ENCODE measurements around the gene LRP6.
"Not testable (repeated sequence)": the region's sequence is repeated elsewhere in the genome, so short reads cannot be mapped to it uniquely, and the experiment has no call there.

The LRP6 gene

DNA sequence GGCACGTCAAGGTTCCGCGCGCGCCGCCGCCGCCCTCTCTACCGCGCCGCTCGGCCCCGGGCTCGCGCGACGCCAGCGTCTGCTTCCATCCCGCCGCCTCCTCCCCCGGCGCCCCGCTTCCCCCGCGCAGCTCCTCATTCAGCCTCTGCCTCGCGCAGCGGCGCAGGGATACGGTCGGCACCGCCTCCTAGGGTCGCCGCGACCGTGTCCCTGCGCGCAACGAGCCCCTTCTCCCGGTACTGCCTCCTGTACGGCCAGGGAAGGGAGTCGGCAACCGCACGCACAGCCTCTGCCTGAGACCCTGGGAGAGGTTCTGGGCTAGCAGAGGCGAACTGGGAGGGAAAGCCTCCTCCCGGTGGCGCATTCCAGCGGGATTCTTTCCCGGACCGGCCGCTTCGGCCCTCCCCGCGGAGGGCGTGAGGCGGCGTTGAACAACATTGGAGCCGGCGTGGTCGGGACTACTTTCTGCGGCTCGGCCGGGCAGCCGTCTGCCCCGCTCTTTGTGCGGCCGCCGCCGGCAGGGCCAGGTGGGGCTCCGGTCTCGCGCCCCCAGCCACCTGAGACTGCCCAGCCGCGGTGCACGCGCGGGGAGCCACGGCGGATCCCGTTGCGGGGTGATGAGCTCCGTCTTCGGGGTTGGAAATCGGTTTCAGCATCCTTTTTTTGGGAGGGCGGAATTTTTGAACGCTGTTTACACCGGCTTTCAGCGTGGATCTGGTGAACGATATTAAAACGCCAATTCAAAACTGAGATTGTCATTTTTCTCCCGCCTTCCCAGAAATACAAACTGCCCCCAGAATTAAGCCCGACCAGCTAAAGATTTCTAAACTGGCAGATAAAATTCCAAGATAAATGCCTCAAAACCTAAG lies at the start of gene LRP6:
Gene LRP6 (minus strand): TSS at position 172 of the 869 bp plus-strand sequence. CDS start 309 bp downstream, outside the sequence.
- H3K9me3 Mint-ChIP-seq = no peaks in the 10 kb centered on the region
- H3K4me1 Mint-ChIP-seq = peaks cover 25% of the 10 kb centered on the region
- peaks cover 4% of the 10 kb centered on the region for H3K27me3 Mint-ChIP-seq
- H3K36me3 Mint-ChIP-seq = no peaks in the 10 kb centered on the region
- H3K27ac Mint-ChIP-seq = peak within 1 kb of the TSS; percentile 82
- H3K4me3 Mint-ChIP-seq = peak within 1 kb of the TSS; percentile 89

DNA sequence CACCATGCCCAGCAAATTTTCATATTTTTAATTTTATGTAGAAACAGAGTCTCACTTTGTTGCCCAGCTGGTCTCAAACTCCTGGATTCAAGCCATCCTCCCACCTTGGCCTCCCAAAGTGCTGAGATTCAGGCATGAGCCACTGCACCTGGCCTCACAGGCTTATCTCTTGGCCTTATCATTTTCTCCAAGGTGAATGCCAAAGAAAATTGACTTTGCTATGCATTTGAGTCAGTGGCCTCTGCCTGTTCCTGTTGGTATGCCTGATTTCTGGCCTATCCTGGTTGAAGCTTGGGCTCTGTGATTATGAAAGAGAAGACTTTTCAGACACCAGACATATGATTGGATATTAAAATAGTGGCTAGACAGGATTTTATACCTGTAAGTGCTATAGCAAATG lies 49.0 kb upstream of the LRP6 start:
- Mint-ChIP-seq H3K36me3 (no peaks in the 10 kb centered on the region), H3K27ac (no peak overlapping the region), H3K4me1 (no peaks in the 10 kb centered on the region), H3K4me3 (no peak overlapping the region), H3K9me3 (no peaks in the 10 kb centered on the region), H3K27me3 (no peaks in the 10 kb centered on the region)

DNA sequence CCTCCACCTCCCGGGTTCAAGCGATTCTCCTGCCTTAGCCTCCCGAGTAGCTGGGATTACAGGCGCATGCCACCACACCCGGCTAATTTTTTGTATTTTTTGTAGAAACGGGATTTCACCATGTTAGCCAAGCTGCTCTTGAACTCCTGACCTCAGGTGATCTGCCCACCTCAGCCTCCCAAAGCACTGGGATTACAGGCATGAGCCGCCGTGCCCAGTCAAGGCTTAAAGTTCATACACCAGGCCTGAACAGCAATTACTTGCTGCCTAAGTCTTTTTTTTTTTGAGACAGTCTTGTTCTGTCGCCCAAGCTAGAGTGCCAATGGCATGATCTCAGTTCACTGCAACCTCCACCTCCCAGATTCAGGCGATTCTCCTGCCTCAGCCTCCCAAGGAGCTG lies 43.9 kb upstream of the LRP6 start:
- H3K4me1 Mint-ChIP-seq = not testable (repeated sequence)

DNA sequence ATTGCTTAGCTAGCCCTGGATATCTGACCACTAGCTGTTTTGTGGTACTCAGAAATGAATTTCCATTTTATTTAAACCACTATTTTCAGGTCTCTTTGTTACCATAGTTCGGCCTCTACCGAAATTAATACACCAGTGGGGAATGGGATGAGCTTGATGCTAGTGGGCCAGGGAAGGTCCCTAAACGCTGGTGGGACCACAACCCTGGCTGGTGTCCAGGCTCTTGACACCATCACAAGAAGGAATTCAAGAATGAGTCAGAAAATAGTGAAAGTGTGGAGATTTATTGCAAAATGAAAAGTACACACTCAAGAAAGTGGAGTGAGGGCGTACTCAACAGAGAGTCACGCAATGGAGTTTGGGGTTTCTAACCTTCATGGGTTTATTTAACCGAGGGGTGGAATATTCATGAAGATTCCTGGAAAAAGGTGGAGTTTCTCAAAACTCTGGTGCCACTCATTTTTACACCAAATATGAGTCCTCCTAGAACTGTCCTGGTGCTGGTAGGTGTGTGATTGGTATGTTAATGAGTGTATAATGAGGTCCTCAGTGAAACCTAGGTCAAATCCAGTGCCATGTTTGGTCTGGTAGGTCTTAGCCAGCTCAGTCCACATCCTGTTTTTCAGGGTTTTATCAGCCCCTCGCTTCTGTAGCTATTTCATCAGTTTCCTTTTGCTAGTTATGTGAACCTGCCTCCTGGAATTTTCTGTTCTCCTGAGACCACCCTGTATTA lies 38.9 kb upstream of the LRP6 start:
- Mint-ChIP-seq H3K27ac (no peak overlapping the region), H3K4me1 (no peaks in the 10 kb centered on the region), H3K36me3 (peaks cover 2% of the 10 kb centered on the region), H3K4me3 (no peak overlapping the region), H3K9me3 (no peaks in the 10 kb centered on the region), H3K27me3 (no peaks in the 10 kb centered on the region)

More for the DNA sequence above, 43.9 kb upstream of the LRP6 start:
- not testable (repeated sequence) for H3K27ac Mint-ChIP-seq, H3K36me3 Mint-ChIP-seq, H3K9me3 Mint-ChIP-seq, H3K27me3 Mint-ChIP-seq, H3K4me3 Mint-ChIP-seq

DNA sequence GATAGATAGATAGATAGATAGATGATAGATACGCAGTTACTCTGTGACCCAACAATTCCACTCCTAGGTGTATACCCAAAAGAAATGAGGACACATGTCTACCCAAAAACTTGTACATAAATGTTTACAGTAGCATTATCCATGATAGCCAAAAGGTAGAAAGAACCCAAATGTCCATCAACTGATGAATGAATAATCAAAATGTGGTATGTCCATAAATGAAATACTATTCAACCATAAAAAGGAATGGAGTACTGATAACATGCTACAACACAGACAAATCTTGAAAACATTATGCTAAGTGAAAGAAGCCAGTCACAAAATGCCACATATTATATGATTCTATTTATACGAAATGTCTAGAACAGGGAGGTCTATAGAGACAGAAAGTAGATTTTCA lies 36.1 kb upstream of the LRP6 start:
- peaks cover 2% of the 10 kb centered on the region for H3K36me3 Mint-ChIP-seq
- H3K4me1 Mint-ChIP-seq = no peaks in the 10 kb centered on the region

DNA sequence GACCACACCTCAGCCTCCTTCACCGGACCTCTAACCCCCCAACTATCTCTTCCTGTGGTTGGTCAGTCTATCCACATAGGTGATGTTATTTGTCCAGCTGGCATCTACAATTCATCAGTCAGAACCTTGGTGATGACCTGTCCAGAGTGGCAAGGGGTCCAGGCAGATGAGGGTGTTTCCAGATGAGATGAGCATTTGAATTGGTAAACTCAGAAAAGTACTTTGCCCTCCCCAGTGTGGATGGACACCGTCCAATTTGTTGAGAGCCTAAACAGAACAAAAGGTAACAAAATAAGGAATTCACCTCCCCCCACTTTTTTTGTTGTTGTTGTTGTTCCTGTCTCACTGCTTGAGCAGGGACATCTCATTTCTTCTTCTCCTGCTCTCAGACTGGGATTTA lies 34.3 kb upstream of the LRP6 start:
- H3K4me3 Mint-ChIP-seq = no peak overlapping the region
- no peaks in the 10 kb centered on the region for H3K9me3 Mint-ChIP-seq
- H3K4me1 Mint-ChIP-seq = no peaks in the 10 kb centered on the region
- no peaks in the 10 kb centered on the region for H3K27me3 Mint-ChIP-seq
- peaks cover 2% of the 10 kb centered on the region for H3K36me3 Mint-ChIP-seq
- H3K27ac Mint-ChIP-seq = no peak overlapping the region

More for the DNA sequence above, 36.1 kb upstream of the LRP6 start:
- H3K27me3 Mint-ChIP-seq = no peaks in the 10 kb centered on the region
- no peak overlapping the region for H3K4me3 Mint-ChIP-seq
- no peak overlapping the region for H3K27ac Mint-ChIP-seq
- H3K9me3 Mint-ChIP-seq = no peaks in the 10 kb centered on the region

DNA sequence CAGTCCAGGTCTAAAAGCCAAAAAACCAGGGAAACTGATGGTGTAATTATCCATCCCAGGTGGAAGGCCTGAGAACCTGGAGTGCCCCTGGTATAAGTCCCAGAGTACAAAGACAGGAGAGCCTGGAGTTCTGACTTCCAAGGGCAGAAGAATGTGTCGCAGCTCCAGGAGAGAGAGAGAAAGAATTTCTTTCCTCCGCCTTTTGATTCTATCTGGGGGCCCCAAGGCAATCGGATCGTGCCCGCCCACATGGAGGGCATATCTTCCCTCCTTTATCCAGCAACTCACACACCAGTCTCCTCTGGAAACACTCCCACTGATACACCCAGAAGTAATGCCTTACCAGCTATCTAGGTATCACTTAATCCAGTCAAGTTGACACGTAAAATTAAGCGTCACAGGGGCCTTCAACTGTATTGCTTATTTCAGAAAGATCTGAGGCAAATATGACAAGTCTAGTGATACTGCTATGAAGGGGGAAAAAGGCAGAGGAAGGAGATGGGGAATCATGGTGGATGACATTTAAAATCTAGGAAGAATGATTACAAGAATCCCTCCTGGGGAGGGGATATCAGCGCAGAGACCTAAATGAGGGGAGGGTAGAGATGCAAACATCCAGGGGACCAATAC lies 30.5 kb upstream of the LRP6 start:
- Mint-ChIP-seq H3K4me1 (no peaks in the 10 kb centered on the region), H3K36me3 (no peaks in the 10 kb centered on the region), H3K27me3 (no peaks in the 10 kb centered on the region), H3K27ac (no peak overlapping the region), H3K9me3 (no peaks in the 10 kb centered on the region), H3K4me3 (no peak overlapping the region)

DNA sequence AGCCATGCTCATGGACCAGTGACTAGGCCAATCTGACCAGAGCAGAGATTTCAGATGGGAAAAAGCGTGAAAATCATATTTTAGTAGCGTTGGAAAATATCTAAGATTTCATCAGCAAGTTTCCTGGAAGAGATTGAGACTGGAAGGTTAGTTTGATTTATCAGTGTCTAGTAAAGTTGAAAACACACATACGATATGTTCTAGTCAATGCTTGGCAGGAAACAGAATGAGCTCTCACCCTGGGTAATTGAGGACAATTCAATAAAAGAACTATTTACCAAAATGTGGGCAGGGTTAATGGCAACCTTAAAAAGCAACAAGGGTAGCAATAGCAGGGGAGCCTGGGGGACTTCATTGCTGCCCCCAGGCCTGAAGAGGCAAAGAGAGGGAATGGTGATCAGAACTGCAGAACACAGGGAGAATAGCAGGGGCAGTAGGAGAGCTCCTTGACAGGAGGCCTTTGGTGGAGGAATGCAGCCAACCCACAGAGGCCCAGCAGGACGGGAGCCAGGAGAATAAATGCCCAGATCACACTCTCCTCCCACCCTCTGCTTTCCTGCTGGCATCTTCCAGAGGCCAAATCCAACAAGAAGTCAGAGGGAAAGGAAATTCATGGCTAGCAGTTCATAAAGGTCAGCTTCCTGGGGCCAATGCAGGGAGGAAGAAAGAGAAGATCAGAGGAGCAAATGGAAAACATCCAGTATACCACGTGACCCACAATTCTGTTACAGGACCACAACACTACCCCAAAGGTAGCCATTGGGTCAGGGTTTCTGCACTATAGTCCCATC lies 27.6 kb upstream of the LRP6 start:
- Mint-ChIP-seq H3K27me3 (no peaks in the 10 kb centered on the region), H3K27ac (no peak overlapping the region)

DNA sequence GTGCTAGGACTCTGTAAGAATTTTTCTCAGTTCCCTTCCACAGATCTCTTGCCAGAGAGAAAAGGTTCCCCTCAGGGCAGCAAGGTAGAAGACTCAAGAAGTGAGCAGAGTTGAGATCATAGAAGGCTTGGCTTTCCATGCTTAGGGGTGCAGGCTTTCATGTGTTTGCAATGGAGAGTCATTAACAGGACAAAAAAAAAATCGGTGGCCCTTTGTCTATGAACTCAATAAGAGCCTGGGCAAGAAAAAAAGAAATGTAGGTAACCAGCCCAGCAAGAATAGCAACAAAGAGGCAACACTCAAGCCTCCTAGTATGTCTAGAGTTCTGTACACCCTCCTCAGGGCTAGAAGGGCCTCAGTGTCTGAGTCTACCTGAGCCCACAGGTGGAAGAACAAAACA lies 23.4 kb upstream of the LRP6 start:
- Mint-ChIP-seq H3K9me3 (no peaks in the 10 kb centered on the region), H3K36me3 (no peaks in the 10 kb centered on the region), H3K27me3 (no peaks in the 10 kb centered on the region), H3K4me1 (peaks cover 7% of the 10 kb centered on the region), H3K27ac (no peak overlapping the region), H3K4me3 (no peak overlapping the region)

More for the DNA sequence above, 27.6 kb upstream of the LRP6 start:
- Mint-ChIP-seq H3K4me3 (no peak overlapping the region), H3K9me3 (no peaks in the 10 kb centered on the region), H3K36me3 (no peaks in the 10 kb centered on the region), H3K4me1 (peaks cover 7% of the 10 kb centered on the region)

DNA sequence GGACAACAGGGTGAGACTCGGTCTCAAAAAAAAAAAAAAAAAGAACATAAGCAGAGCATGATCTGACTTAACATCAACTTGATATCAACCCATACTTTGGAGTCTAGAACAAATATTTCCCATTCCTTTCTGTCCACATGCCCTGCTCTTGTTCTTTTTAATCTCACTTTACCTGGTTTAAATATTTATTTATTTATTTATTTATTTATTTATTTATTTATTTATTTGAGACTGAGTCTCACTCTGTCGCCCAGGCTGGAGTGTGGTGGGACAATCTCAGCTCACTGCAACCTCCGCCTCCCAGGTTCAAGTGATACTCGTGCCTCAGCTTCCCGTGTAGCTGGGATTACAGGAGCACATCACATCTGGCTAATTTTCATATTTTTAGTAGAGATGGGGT lies 19.6 kb upstream of the LRP6 start:
- H3K27me3 Mint-ChIP-seq = peaks cover 2% of the 10 kb centered on the region
- no peak overlapping the region for H3K27ac Mint-ChIP-seq
- H3K4me1 Mint-ChIP-seq = peaks cover 7% of the 10 kb centered on the region
- H3K4me3 Mint-ChIP-seq = no peak overlapping the region
- H3K9me3 Mint-ChIP-seq = no peaks in the 10 kb centered on the region
- H3K36me3 Mint-ChIP-seq = no peaks in the 10 kb centered on the region

DNA sequence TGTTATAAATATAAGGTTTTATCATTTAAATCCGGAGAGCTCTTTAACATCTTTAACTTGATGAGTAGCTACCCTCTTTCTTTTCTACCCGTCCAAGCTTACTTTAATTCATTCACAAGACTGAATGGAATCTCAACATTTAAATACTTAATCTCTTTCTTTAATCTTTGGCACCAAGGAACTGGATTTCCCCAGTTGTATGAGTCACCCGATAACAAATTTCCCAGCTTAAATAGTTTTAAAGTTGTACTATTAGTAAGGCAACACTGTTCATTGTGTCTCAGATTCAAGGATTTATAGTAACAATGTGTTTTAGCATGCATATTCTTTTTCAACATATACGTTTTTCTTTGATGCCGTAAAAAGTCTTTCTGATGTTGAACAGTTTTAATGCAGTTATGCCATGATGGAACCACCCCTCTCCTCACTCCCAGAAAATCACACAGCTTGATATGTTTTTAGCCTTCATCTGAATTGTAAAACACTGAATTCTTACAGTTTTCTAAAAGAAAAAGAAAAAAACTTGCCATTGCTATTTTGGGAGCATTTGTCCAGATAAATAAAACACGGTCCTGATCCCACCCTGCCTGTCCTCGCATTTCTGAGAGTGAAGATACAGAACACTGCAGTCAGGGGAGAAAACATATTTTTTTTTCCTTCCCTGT lies 16.0 kb upstream of the LRP6 start:
- no peak overlapping the region for H3K4me3 Mint-ChIP-seq
- no peaks in the 10 kb centered on the region for H3K4me1 Mint-ChIP-seq
- peak overlapping the region; percentile 4 for H3K27ac Mint-ChIP-seq
- H3K9me3 Mint-ChIP-seq = no peaks in the 10 kb centered on the region
- H3K27me3 Mint-ChIP-seq = peaks cover 7% of the 10 kb centered on the region
- H3K36me3 Mint-ChIP-seq = peaks cover 1% of the 10 kb centered on the region

DNA sequence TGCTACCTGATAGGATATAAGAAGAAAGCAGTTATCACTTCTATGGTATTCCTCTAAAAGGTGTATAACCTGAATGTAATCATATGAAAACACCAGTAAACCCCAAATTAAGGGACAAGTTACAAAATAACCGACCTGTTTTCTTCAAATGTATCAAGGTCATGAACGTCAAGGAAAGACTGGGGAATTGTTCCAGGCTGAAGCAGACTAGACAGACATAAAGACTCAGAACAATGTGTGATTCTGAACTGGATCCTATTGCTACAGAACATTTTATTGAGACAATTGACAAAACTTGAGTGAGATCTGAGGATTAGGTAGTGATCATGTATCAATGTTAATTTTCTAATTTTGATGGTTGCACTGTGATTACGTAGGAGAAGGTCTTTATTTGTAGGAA lies 15.4 kb upstream of the LRP6 start:
- peaks cover 7% of the 10 kb centered on the region for H3K27me3 Mint-ChIP-seq
- no peak overlapping the region for H3K27ac Mint-ChIP-seq
- H3K4me3 Mint-ChIP-seq = no peak overlapping the region
- no peaks in the 10 kb centered on the region for H3K4me1 Mint-ChIP-seq
- no peaks in the 10 kb centered on the region for H3K9me3 Mint-ChIP-seq
- peaks cover 3% of the 10 kb centered on the region for H3K36me3 Mint-ChIP-seq

DNA sequence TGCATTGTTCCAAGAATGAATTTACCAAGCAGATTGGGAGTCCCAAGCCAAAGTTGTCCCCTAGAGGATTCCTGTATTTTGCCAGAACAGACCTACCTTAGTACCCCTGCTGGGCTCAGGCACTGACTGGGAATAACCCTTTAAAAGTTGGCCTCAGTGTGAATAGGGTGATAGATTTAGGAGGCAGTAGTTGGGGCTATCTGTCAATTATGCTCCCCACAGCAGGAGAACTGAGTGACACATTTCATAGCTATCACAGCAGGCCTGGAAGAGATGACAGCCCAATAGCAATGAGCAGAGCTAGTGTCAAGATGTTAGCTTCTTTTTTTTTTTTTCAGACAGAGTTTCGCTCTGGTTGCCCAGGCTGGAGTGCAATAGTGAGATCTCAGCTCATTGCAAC lies 14.3 kb upstream of the LRP6 start:
- Mint-ChIP-seq H3K27me3 (peaks cover 7% of the 10 kb centered on the region), H3K4me3 (no peak overlapping the region), H3K9me3 (no peaks in the 10 kb centered on the region), H3K27ac (no peak overlapping the region), H3K4me1 (no peaks in the 10 kb centered on the region), H3K36me3 (peaks cover 3% of the 10 kb centered on the region)

DNA sequence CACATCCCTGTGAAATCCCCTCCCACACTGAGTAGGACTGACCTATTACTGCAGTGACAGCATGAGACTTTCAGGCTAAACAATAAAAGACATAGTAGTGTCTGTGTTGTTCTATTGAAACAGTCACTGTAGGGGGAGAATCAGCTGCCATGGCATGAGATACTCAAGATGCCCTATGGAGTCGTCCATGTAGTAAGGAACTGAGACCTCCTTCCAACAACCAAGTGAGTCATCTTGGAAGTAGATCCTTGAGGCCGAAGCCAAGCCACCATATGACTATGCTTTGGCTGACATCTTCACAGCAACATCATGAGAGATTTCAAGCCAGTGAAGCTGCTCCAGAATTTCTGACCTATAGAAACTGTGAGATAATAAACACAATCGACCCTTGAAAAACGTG lies 12.1 kb upstream of the LRP6 start:
- no peaks in the 10 kb centered on the region for H3K4me1 Mint-ChIP-seq

DNA sequence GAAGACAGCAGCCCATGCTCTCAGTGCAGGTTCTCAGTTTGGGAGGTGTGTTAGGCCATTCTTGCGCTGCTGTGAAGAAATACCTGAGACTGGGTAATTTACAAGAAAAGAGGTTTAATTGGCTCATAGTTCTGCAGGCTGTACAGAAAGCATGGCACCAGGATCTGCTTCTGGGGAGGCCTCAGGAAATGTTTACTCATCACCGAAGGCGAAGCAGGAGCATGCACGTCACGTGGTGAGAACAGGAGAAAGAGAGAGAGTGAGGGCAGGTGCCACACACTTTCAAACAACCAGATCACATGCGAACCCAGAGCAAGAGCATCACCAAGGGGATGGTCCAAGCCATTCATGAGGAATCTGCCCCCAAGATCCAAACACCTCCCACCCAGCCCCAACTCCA lies 9.0 kb upstream of the LRP6 start:
- Mint-ChIP-seq H3K27me3 (peaks cover 1% of the 10 kb centered on the region), H3K4me1 (no peaks in the 10 kb centered on the region), H3K4me3 (no peak overlapping the region), H3K27ac (no peak overlapping the region), H3K9me3 (no peaks in the 10 kb centered on the region), H3K36me3 (peaks cover 3% of the 10 kb centered on the region)

More for the DNA sequence above, 12.1 kb upstream of the LRP6 start:
- H3K27ac Mint-ChIP-seq = no peak overlapping the region
- peaks cover 3% of the 10 kb centered on the region for H3K36me3 Mint-ChIP-seq
- peaks cover 7% of the 10 kb centered on the region for H3K27me3 Mint-ChIP-seq
- no peaks in the 10 kb centered on the region for H3K9me3 Mint-ChIP-seq
- no peak overlapping the region for H3K4me3 Mint-ChIP-seq
